Hepatocyte (in vitro differentiated cells): ENCODE measurements around the gene TAF10.

Experiments
- EZH2phosphoT487 ChIP-seq: fragments of 200-600 bp; sonication (generic); IDR thresholded peaks from one replicate; pipeline ENCODE4 v1.6.1; 2018; ENCODE audit warnings: antibody characterized with exemption, mild to moderate bottlenecking, low read depth, moderate library complexity; ENCODE audit not compliant: unreplicated experiment, severe bottlenecking
- TF ChIP-seq, protein P1 (sequence below): fragments of 200-600 bp; sonication (generic); IDR thresholded peaks from 2 replicates; pipeline ENCODE4 v1.5.1; 2016; ENCODE audit warnings: antibody characterized with exemption, mild to moderate bottlenecking; ENCODE audit not compliant: poor library complexity

DNA sequence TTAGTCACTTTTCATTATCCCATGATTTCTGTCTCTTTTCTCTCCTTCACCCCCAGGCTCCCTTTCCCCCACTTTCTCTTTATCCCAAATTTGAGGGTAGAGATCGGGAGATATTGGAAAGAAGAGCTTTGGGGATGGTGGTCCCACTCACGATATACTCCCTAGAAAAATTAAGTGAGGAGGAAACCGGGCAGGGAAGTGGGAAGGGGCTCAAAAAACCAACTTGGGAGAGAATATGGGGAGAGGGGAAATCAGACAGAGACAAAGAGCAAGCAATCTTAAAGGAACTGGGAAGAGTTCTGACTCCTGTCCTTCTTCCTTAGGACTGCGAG lies 44.5 kb upstream of the TAF10 start:
- TF ChIP-seq EZH2phosphoT487, result no peak
- TF ChIP-seq, protein P1, sequence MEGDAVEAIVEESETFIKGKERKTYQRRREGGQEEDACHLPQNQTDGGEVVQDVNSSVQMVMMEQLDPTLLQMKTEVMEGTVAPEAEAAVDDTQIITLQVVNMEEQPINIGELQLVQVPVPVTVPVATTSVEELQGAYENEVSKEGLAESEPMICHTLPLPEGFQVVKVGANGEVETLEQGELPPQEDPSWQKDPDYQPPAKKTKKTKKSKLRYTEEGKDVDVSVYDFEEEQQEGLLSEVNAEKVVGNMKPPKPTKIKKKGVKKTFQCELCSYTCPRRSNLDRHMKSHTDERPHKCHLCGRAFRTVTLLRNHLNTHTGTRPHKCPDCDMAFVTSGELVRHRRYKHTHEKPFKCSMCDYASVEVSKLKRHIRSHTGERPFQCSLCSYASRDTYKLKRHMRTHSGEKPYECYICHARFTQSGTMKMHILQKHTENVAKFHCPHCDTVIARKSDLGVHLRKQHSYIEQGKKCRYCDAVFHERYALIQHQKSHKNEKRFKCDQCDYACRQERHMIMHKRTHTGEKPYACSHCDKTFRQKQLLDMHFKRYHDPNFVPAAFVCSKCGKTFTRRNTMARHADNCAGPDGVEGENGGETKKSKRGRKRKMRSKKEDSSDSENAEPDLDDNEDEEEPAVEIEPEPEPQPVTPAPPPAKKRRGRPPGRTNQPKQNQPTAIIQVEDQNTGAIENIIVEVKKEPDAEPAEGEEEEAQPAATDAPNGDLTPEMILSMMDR, result no peak
